ENCODE results near the gene VAPB.

Gene VAPB

GRCh38 chr20:58452667-58453255 is 63.7 kb downstream of the VAPB start:
- Histone ChIP-seq H3K4me3 (replicated peaks; ENCODE audit: insufficient read depth, low read length) (no peak overlapping the region), H3K27me3 (ENCODE audit: insufficient read depth, poor library complexity, severe bottlenecking) (no peaks in the 10 kb centered on the region), H3K27ac (replicated peaks) (no peak overlapping the region)
- no peak for DNase-seq (ENCODE audit: low read depth in 1 of 2, low spot score in 1 of 2)
- TF ChIP-seq, protein P1, sequence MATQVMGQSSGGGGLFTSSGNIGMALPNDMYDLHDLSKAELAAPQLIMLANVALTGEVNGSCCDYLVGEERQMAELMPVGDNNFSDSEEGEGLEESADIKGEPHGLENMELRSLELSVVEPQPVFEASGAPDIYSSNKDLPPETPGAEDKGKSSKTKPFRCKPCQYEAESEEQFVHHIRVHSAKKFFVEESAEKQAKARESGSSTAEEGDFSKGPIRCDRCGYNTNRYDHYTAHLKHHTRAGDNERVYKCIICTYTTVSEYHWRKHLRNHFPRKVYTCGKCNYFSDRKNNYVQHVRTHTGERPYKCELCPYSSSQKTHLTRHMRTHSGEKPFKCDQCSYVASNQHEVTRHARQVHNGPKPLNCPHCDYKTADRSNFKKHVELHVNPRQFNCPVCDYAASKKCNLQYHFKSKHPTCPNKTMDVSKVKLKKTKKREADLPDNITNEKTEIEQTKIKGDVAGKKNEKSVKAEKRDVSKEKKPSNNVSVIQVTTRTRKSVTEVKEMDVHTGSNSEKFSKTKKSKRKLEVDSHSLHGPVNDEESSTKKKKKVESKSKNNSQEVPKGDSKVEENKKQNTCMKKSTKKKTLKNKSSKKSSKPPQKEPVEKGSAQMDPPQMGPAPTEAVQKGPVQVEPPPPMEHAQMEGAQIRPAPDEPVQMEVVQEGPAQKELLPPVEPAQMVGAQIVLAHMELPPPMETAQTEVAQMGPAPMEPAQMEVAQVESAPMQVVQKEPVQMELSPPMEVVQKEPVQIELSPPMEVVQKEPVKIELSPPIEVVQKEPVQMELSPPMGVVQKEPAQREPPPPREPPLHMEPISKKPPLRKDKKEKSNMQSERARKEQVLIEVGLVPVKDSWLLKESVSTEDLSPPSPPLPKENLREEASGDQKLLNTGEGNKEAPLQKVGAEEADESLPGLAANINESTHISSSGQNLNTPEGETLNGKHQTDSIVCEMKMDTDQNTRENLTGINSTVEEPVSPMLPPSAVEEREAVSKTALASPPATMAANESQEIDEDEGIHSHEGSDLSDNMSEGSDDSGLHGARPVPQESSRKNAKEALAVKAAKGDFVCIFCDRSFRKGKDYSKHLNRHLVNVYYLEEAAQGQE (IDR thresholded peaks at IDR 0.05; ENCODE audit: insufficient replicate concordance, low read depth): no peak
- no peak for TF ChIP-seq GABPA (IDR thresholded peaks at IDR 0.05; ENCODE audit: low read depth)
- TF ChIP-seq CTCF (IDR thresholded peaks at IDR 0.05; ENCODE audit: insufficient read depth, low read length): no peak
- TF ChIP-seq POLR2AphosphoS5 (IDR thresholded peaks at IDR 0.05; ENCODE audit: low read depth): no peak
- no peak for TF ChIP-seq SPI1 (IDR thresholded peaks at IDR 0.05; ENCODE audit: borderline replicate concordance, low read depth)

GRCh38 chr20:58453391-58453790 is 64.4 kb downstream of the VAPB start:
- Histone ChIP-seq H3K4me3 (replicated peaks; ENCODE audit: insufficient read depth, low read length) (no peak overlapping the region), H3K27ac (replicated peaks) (no peak overlapping the region), H3K27me3 (ENCODE audit: insufficient read depth, poor library complexity, severe bottlenecking) (no peaks in the 10 kb centered on the region)
- TF ChIP-seq, protein P1 (IDR thresholded peaks at IDR 0.05; ENCODE audit: insufficient replicate concordance, low read depth): no peak
- TF ChIP-seq POLR2AphosphoS5 (IDR thresholded peaks at IDR 0.05; ENCODE audit: low read depth): no peak
- no peak for TF ChIP-seq SPI1 (IDR thresholded peaks at IDR 0.05; ENCODE audit: borderline replicate concordance, low read depth)
- no peak for DNase-seq (ENCODE audit: low read depth in 1 of 2, low spot score in 1 of 2)

GRCh38 chr20:58454460-58454859 is 65.4 kb downstream of the VAPB start:
- no peak overlapping the region for H3K27ac ChIP-seq (replicated peaks)
- no peaks in the 10 kb centered on the region for H3K27me3 ChIP-seq (ENCODE audit: insufficient read depth, poor library complexity, severe bottlenecking)
- TF ChIP-seq, protein P1 (IDR thresholded peaks at IDR 0.05; ENCODE audit: insufficient replicate concordance, low read depth): no peak
- TF ChIP-seq POLR2AphosphoS5 (IDR thresholded peaks at IDR 0.05; ENCODE audit: low read depth): no peak
- TF ChIP-seq GABPA (IDR thresholded peaks at IDR 0.05; ENCODE audit: low read depth): no peak
- TF ChIP-seq CTCF (IDR thresholded peaks at IDR 0.05; ENCODE audit: insufficient read depth, low read length): no peak
- no peak for TF ChIP-seq SPI1 (IDR thresholded peaks at IDR 0.05; ENCODE audit: borderline replicate concordance, low read depth)
- H3K4me3 ChIP-seq (replicated peaks; ENCODE audit: insufficient read depth, low read length): no peak overlapping the region
- no peak for DNase-seq (ENCODE audit: low read depth in 1 of 2, low spot score in 1 of 2)
